Lower leg skin (tissue), 3 donors: ENCODE data around the gene CWC15.

Source experiments
- CTCF ChIP-seq, 3 donors: fragments of 450-650 bp; IDR thresholded peaks; one replicate each; pipeline ENCODE4 v1.5.1; 2016; ENCODE audit warnings: antibody characterized with exemption in 3 of 3, mild to moderate bottlenecking in 3 of 3, moderate library complexity in 2 of 3
- POLR2A ChIP-seq, 2 donors: fragments of 450-650 bp; IDR thresholded peaks; one replicate each; pipeline ENCODE4 v1.6.1; 2016 to 2017; ENCODE audit warnings: antibody characterized with exemption in 2 of 2, mild to moderate bottlenecking in 1 of 2, moderate library complexity in 1 of 2

- TF ChIP-seq CTCF (IDR thresholded peaks at IDR 0.05) (no peak), POLR2A (IDR thresholded peaks at IDR 0.05) (no peak)
Observed at GRCh38 chr11:94925422-94926270, 47.7 kb downstream of the CWC15 start.
